Motor neuron (in vitro differentiated cells): Measurements from ENCODE around the gene CARD18. TPM values are rescaled to one million over a fixed set of nuclear protein-coding genes. Genes with fewer than 3 reads are reported as not detected.

ENCODE experiments used
- ATAC-seq, 8 experiments: fragments of 200-7000 bp; cut with Tn5 transposase; replicated peaks in 6 of 8; 2 replicates each; pipeline ENCODE4 v1.8.0; 2021; ENCODE audit warnings: mild to moderate bottlenecking in 8 of 8, moderate library complexity in 8 of 8
- H3K27ac ChIP-seq, 2 donors: fragments of 250-450 bp; sonication (Bioruptor Pico); 2 replicates each; pipeline ENCODE4 v1.9.0; 2021; ENCODE audit warnings: antibody characterized with exemption in 2 of 2, mild to moderate bottlenecking in 2 of 2, moderate library complexity in 1 of 2
- H3K4me1 ChIP-seq, 2 donors: fragments of 250-450 bp; sonication (Bioruptor Pico); replicated peaks in 1 of 2; 2 replicates each; pipeline ENCODE4 v1.6.1; 2021; ENCODE audit warnings: antibody characterized with exemption in 2 of 2, mild to moderate bottlenecking in 2 of 2, moderate library complexity in 1 of 2
- H3K4me3 ChIP-seq, 5 donors: fragments of 250-450 bp; sonication (Bioruptor Pico); 2 replicates each; pipeline ENCODE4 v1.9.0; 2021; ENCODE audit warnings: antibody characterized with exemption in 5 of 5, mild to moderate bottlenecking in 5 of 5, moderate library complexity in 4 of 5
- WGBS, 10 experiments: fragments of 450-650 bp; shearing (Covaris generic); methylation state at CpG; one replicate each; pipeline ENCODE4 v1.0.0; 2022; 5-methylcytosine and 5-hydroxymethylcytosine counted together
- in situ Hi-C, 9 experiments: fragments of 400-800 bp; cut with MboI; loops; one replicate each; pipeline ENCODE4 v1.15.0; 2021; ENCODE audit warnings: low sequenced_read_pairs in 9 of 9, low pct_unique_long_range_greater_than_20kb in 2 of 9; ENCODE audit not compliant: unreplicated experiment in 9 of 9
- total RNA-seq, 8 experiments: library from RNA; unstranded; fragments of 300-600 nt; gene quantifications; 2 replicates each; pipeline versions ENCODE4 v1.2.3 to v1.2.4, GENCODE V29; 2022

The CARD18 gene
- total RNA-seq, 8 experiments from 2014 or later = not detected

GRCh38 chr11:105155679-105156078 is 16.1 kb upstream of the CARD18 start:
- no peak overlapping the region for H3K4me3 ChIP-seq
- in situ Hi-C loops = no loop called here
- ATAC-seq = no peak
- WGBS, 10 experiments = 55 to 100% (median 82%) methylated on average over 1 to 5 of the region's 6 CpGs; no CpG with 5 or more reads in 2 of the 10 experiments
- H3K4me1 ChIP-seq = no peaks in the 10 kb centered on the region
- H3K27ac ChIP-seq = no peak overlapping the region

GRCh38 chr11:105153392-105153791 is 13.8 kb upstream of the CARD18 start:
- no peak for ATAC-seq
- in situ Hi-C loops = no loop called here
- Histone ChIP-seq H3K27ac (no peak overlapping the region), H3K4me1 (no peaks in the 10 kb centered on the region), H3K4me3 (no peak overlapping the region)
- 56 to 100% (median 89%) methylated on average over 1 to 11 of the region's 11 CpGs for WGBS, 10 experiments

- 62 to 100% (median 81%) methylated on average over 1 to 5 of the region's 5 CpGs; no CpG with 5 or more reads in 2 of the 10 experiments for WGBS, 10 experiments
- in situ Hi-C loops = no loop called here
- Histone ChIP-seq H3K4me1 (no peaks in the 10 kb centered on the region), H3K4me3 (no peak overlapping the region), H3K27ac (no peak overlapping the region)
- ATAC-seq = peak in 3 of 8 experiments; percentile 44 to 73 (median 71)
These were observed 13.0 kb upstream of the CARD18 start for GRCh38 chr11:105152560-105152959.

- ATAC-seq = peak in 1 of 8 experiments; percentile 45
These were observed 12.5 kb upstream of the CARD18 start for GRCh38 chr11:105152021-105152512.

GRCh38 chr11:105149477-105149876 is 9.9 kb upstream of the CARD18 start:
- Histone ChIP-seq H3K27ac (no peak overlapping the region), H3K4me1 (no peaks in the 10 kb centered on the region), H3K4me3 (no peak overlapping the region)
- no peak for ATAC-seq
- in situ Hi-C loops = no loop called here

More at GRCh38 chr11:105152021-105152512, 12.5 kb upstream of the CARD18 start:
- Histone ChIP-seq H3K4me3 (no peak overlapping the region), H3K4me1 (no peaks in the 10 kb centered on the region), H3K27ac (no peak overlapping the region)
- in situ Hi-C loops = no loop called here
- WGBS, 10 experiments = 17 to 100% (median 60%) methylated on average over 1 to 6 of the region's 6 CpGs

- Histone ChIP-seq H3K4me3 (no peak overlapping the region), H3K27ac (no peak overlapping the region), H3K4me1 (no peaks in the 10 kb centered on the region)
- in situ Hi-C loops = no loop called here
- no peak for ATAC-seq
- WGBS, 10 experiments = 84 to 98% (median 90%) methylated on average over 2 to 5 of the region's 5 CpGs; no CpG with 5 or more reads in 1 of the 10 experiments
These were observed 8.7 kb upstream of the CARD18 start for GRCh38 chr11:105148241-105148640.

GRCh38 chr11:105144887-105145286 is 5.3 kb upstream of the CARD18 start:
- in situ Hi-C loops = no loop called here
- Histone ChIP-seq H3K27ac (no peak overlapping the region), H3K4me1 (no peaks in the 10 kb centered on the region), H3K4me3 (no peak overlapping the region)
- 0 to 81% (median 21%) methylated on average over 1 to 2 of the region's 2 CpGs; no CpG with 5 or more reads in 3 of the 10 experiments for WGBS, 10 experiments
- ATAC-seq = peak in 4 of 8 experiments; percentile 47 to 95 (median 80)

GRCh38 chr11:105142167-105142566 is 2.6 kb upstream of the CARD18 start:
- H3K4me1 ChIP-seq = no peaks in the 10 kb centered on the region
- no peak overlapping the region for H3K27ac ChIP-seq
- whole genome bisulfite sequencing, 10 experiments = 0 to 92% (median 75%) methylated on average over 1 of the region's 1 CpG; no CpG with 5 or more reads in 5 of the 10 experiments
- no peak overlapping the region for H3K4me3 ChIP-seq
- no peak for ATAC-seq
- in situ Hi-C loops = no loop called here

GRCh38 chr11:105137286-105137685 is 2.3 kb downstream of the CARD18 start:
- H3K4me3 ChIP-seq = no peak overlapping the region
- in situ Hi-C loops = no loop called here
- 60 to 100% (median 88%) methylated on average over 1 of the region's 1 CpG; no CpG with 5 or more reads in 4 of the 10 experiments for WGBS, 10 experiments
- no peaks in the 10 kb centered on the region for H3K4me1 ChIP-seq
- ATAC-seq = no peak
- no peak overlapping the region for H3K27ac ChIP-seq

- in situ Hi-C loops = no loop called here
- H3K4me1 ChIP-seq = no peaks in the 10 kb centered on the region
- no peak overlapping the region for H3K27ac ChIP-seq
- 33 to 100% (median 71%) methylated on average over 1 to 4 of the region's 4 CpGs for WGBS, 10 experiments
- ATAC-seq = peak in 2 of 8 experiments; percentile 37 to 53
- no peak overlapping the region for H3K4me3 ChIP-seq
These were observed 3.7 kb downstream of the CARD18 start for GRCh38 chr11:105135883-105136282.

- H3K4me1 ChIP-seq = no peaks in the 10 kb centered on the region
- in situ Hi-C loops = no loop called here
- no peak overlapping the region for H3K27ac ChIP-seq
- H3K4me3 ChIP-seq = no peak overlapping the region
- 60 to 100% (median 80%) methylated on average over 1 to 8 of the region's 8 CpGs for WGBS, 10 experiments
- ATAC-seq = peak in 2 of 8 experiments; percentile 28 to 37
These were observed 6.7 kb downstream of the CARD18 start for GRCh38 chr11:105132716-105133511.

GRCh38 chr11:105130189-105130813 is 9.3 kb downstream of the CARD18 start:
- Histone ChIP-seq H3K4me3 (no peak overlapping the region), H3K4me1 (no peaks in the 10 kb centered on the region), H3K27ac (no peak overlapping the region)
- peak in 1 of 8 experiments; percentile 65 for ATAC-seq
- WGBS, 10 experiments = 17 to 100% (median 64%) methylated on average over 1 to 3 of the region's 3 CpGs
- in situ Hi-C loops = no loop called here

- Histone ChIP-seq H3K4me3 (no peak overlapping the region), H3K4me1 (no peaks in the 10 kb centered on the region), H3K27ac (no peak overlapping the region)
- 33 to 100% (median 60%) methylated on average over 1 to 2 of the region's 2 CpGs; no CpG with 5 or more reads in 4 of the 10 experiments for WGBS, 10 experiments
- in situ Hi-C loops = no loop called here
- ATAC-seq = no peak
These were observed 14.8 kb downstream of the CARD18 start for GRCh38 chr11:105124756-105125155.
